ENCODE measurements around the gene MIPEP. TPM values are rescaled to one million over a fixed set of nuclear protein-coding genes. Genes with fewer than 3 reads are reported as not detected.
A peak's percentile ranks its signal among the peaks of the same experiment; 100 is the strongest.

Gene MIPEP
- polyA plus RNA-seq, 2 of the 4 experiments (the other 2 are of a cell fraction) = 21.6 to 32.8 TPM

GRCh38 chr13:23796551-23796950 is 92.6 kb downstream of the MIPEP start:
- WGBS (ENCODE audit: missing lambda C conversion rate) = 26% methylated on average over 2 of the region's 2 CpGs
- ATAC-seq (no peak), DNase-seq (ENCODE audit: low read depth in 1 of 2, low spot score in 1 of 2) (no peak), FAIRE-seq (no peak)
- Histone ChIP-seq H3K27ac (no peak overlapping the region), H3K4me2 (no peak overlapping the region), H3K4me1 (peaks cover 17% of the 10 kb centered on the region), H3K4me3 (no peak overlapping the region), H3K9me3 (no peaks in the 10 kb centered on the region)
- ChIA-PET CTCF (interaction anchor here (1.2 kb wide), 1 partner anchor 10 kb away, joined by 3 read pairs; no protein-coding TSS in a partner anchor), POLR2A (no interaction called here)
- TF ChIP-seq HEYL (CRISPR knock-in tag; IDR thresholded peaks at IDR 0.05) = no peak
- no peak for TF ChIP-seq CHD2 (IDR thresholded peaks at IDR 0.05; ENCODE audit: low read length, partially characterized antibody)
- TF ChIP-seq TP53 (CRISPR knock-in tag; IDR thresholded peaks at IDR 0.05) = no peak
- no peak for TF ChIP-seq HOXB13 (CRISPR knock-in tag; IDR thresholded peaks at IDR 0.05; ENCODE audit: low read depth)
- no peak for TF ChIP-seq KDM5A (IDR thresholded peaks at IDR 0.05)
- TF ChIP-seq PHF8 (IDR thresholded peaks at IDR 0.05; ENCODE audit: borderline replicate concordance, low read depth) = no peak
- no peak for TF ChIP-seq RCOR1 (IDR thresholded peaks at IDR 0.05; ENCODE audit: low read depth, low read length)
- TF ChIP-seq, protein P1, sequence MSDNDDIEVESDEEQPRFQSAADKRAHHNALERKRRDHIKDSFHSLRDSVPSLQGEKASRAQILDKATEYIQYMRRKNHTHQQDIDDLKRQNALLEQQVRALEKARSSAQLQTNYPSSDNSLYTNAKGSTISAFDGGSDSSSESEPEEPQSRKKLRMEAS (IDR thresholded peaks at IDR 0.05) = no peak
- TF ChIP-seq, protein P2, sequence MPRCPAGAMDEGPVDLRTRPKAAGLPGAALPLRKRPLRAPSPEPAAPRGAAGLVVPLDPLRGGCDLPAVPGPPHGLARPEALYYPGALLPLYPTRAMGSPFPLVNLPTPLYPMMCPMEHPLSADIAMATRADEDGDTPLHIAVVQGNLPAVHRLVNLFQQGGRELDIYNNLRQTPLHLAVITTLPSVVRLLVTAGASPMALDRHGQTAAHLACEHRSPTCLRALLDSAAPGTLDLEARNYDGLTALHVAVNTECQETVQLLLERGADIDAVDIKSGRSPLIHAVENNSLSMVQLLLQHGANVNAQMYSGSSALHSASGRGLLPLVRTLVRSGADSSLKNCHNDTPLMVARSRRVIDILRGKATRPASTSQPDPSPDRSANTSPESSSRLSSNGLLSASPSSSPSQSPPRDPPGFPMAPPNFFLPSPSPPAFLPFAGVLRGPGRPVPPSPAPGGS (IDR thresholded peaks at IDR 0.05) = no peak
- TF ChIP-seq RARB (CRISPR knock-in tag; IDR thresholded peaks at IDR 0.05) = no peak
- TF ChIP-seq TFCP2L1 (CRISPR knock-in tag; IDR thresholded peaks at IDR 0.05) = no peak
- no peak for TF ChIP-seq USF2 (IDR thresholded peaks at IDR 0.05)
- no peak for TF ChIP-seq HOXA7 (CRISPR knock-in tag; IDR thresholded peaks at IDR 0.05)
- no peak for TF ChIP-seq RAD21 (conservative IDR thresholded peaks at IDR 0.05 in 1 of 2, IDR thresholded peaks at IDR 0.05 in 1 of 2)
- no peak for TF ChIP-seq SREBF2 (IDR thresholded peaks at IDR 0.05)
- TF ChIP-seq EHMT2 (IDR thresholded peaks at IDR 0.05; ENCODE audit: low read depth) = no peak
- TF ChIP-seq JUNB (IDR thresholded peaks at IDR 0.05) = no peak
- TF ChIP-seq RFX5 (IDR thresholded peaks at IDR 0.05) = no peak

GRCh38 chr13:23794267-23795161 is 94.7 kb downstream of the MIPEP start:
- DNase-seq (ENCODE audit: low read depth in 1 of 2, low spot score in 1 of 2) = no peak
- ChIA-PET CTCF (interaction anchor here (0.7 kb wide), 1 partner anchor 14 kb away, joined by 3 read pairs; no protein-coding TSS in a partner anchor), POLR2A (no interaction called here)
- peaks cover 17% of the 10 kb centered on the region for H3K4me1 ChIP-seq
- H3K9me3 ChIP-seq = no peaks in the 10 kb centered on the region
- no peak overlapping the region for H3K27ac ChIP-seq
- WGBS (ENCODE audit: missing lambda C conversion rate) = 54% methylated on average over 7 of the region's 7 CpGs
- peak overlapping the region; percentile 56 for H3K4me2 ChIP-seq
- TF ChIP-seq JUNB (IDR thresholded peaks at IDR 0.05) = 0 out of 2 replicates have a peak, but pooled peaks have one; percentile 13
- TF ChIP-seq, protein P1 (IDR thresholded peaks at IDR 0.05) = no peak
- no peak for TF ChIP-seq FOSL2 (IDR thresholded peaks at IDR 0.05)
- TF ChIP-seq FOSL2 (CRISPR knock-in tag; IDR thresholded peaks at IDR 0.05) = 0 out of 2 replicates have a peak, but pooled peaks have one; percentile 8
- H3K4me3 ChIP-seq = no peak overlapping the region
- ATAC-seq = no peak
- FAIRE-seq = no peak

DNA sequence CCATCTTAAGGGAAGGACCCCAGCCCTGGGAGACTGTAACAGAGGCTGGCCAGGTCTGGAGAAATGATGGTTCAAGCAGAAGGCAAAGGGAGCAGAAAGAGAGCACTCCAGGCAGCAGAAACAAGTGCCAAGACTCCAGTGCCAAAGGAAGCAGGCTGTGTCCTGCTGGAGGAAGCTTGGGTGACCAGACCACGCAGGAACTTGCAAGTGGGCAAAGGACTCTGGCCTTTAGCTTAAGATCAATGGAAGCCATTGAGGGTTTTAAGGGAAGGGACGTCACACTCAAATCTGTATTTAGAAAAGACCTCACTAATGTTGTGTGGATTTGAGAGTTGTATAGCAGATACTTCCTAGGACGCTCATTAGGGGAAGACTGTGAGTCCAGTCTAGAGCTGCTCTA is 95.5 kb downstream of the MIPEP start:
- H3K27ac ChIP-seq = no peak overlapping the region
- peaks cover 17% of the 10 kb centered on the region for H3K4me1 ChIP-seq
- FAIRE-seq = no peak
- DNase-seq (ENCODE audit: low read depth in 1 of 2, low spot score in 1 of 2) = no peak
- no peaks in the 10 kb centered on the region for H3K9me3 ChIP-seq
- H3K4me2 ChIP-seq = no peak overlapping the region
- CTCF ChIA-PET = interaction anchor here (0.7 kb wide), 1 partner anchor 14 kb away, joined by 3 read pairs; no protein-coding TSS in a partner anchor
- H3K4me3 ChIP-seq = no peak overlapping the region
- TF ChIP-seq CHD2 (IDR thresholded peaks at IDR 0.05; ENCODE audit: low read length, partially characterized antibody) = no peak
- no peak for TF ChIP-seq KDM5A (IDR thresholded peaks at IDR 0.05)
- no peak for TF ChIP-seq HDAC2 (IDR thresholded peaks at IDR 0.05)
- TF ChIP-seq NPAS2 (CRISPR knock-in tag; IDR thresholded peaks at IDR 0.05; ENCODE audit: borderline replicate concordance) = no peak
- TF ChIP-seq HOXA7 (CRISPR knock-in tag; IDR thresholded peaks at IDR 0.05) = no peak
- TF ChIP-seq ESRRA (IDR thresholded peaks at IDR 0.05; ENCODE audit: borderline replicate concordance, low read length) = no peak
- TF ChIP-seq EHF (CRISPR knock-in tag; IDR thresholded peaks at IDR 0.05) = no peak
- TF ChIP-seq RFX5 (IDR thresholded peaks at IDR 0.05) = no peak
- TF ChIP-seq HEYL (CRISPR knock-in tag; IDR thresholded peaks at IDR 0.05) = no peak
- TF ChIP-seq TP53 (CRISPR knock-in tag; IDR thresholded peaks at IDR 0.05) = no peak
- TF ChIP-seq, protein P3, sequence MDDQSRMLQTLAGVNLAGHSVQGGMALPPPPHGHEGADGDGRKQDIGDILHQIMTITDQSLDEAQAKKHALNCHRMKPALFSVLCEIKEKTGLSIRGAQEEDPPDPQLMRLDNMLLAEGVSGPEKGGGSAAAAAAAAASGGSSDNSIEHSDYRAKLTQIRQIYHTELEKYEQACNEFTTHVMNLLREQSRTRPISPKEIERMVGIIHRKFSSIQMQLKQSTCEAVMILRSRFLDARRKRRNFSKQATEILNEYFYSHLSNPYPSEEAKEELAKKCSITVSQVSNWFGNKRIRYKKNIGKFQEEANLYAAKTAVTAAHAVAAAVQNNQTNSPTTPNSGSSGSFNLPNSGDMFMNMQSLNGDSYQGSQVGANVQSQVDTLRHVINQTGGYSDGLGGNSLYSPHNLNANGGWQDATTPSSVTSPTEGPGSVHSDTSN (IDR thresholded peaks at IDR 0.05) = no peak
- 92% methylated on average over 3 of the region's 3 CpGs for WGBS (ENCODE audit: missing lambda C conversion rate)
- ATAC-seq = no peak
- POLR2A ChIA-PET = no interaction called here
